Right lobe of liver (tissue), 6 donors: ENCODE data around the gene TMEM158. TPM values are rescaled to one million over a fixed set of nuclear protein-coding genes. Genes with fewer than 3 reads are reported as not detected.

Experiments
- ATAC-seq, 4 donors: fragments of 200-7000 bp; cut with Tn5 transposase; one replicate each; pipeline ENCODE4 v1.9.1; 2020; ENCODE audit warnings: mild to moderate bottlenecking in 4 of 4, moderate library complexity in 4 of 4
- DNase-seq, 3 donors: peaks; one replicate each; pipeline ENCODE4 v3.0.0-alpha.2; 2020
- H3K27ac ChIP-seq, 3 donors: fragments of 200-600 bp; one replicate each; pipeline ENCODE4 v1.8.0; 2022
- H3K27me3 ChIP-seq, 2 donors: fragments of 200-600 bp; one replicate each; pipeline ENCODE4 v1.8.0; 2022
- H3K36me3 ChIP-seq, 4 donors: fragments of 200-600 bp; sonication (generic) in 1 of 4; one replicate each; pipeline versions ENCODE4 v1.5.1 to v1.8.0; 2017 to 2022; ENCODE audit warnings: control low read depth in 1 of 4
- H3K4me1 ChIP-seq, 4 donors: fragments of 200-600 bp; sonication (generic) in 1 of 4; one replicate each; pipeline versions ENCODE4 v1.5.1 to v1.8.0; 2017 to 2022; ENCODE audit warnings: control low read depth in 1 of 4
- H3K4me3 ChIP-seq, 3 donors: fragments of 200-600 bp; one replicate each; pipeline ENCODE4 v1.8.0; 2022
- H3K9me3 ChIP-seq, 4 donors: fragments of 200-600 bp; sonication (generic) in 1 of 4; one replicate each; pipeline versions ENCODE4 v1.5.1 to v1.8.0; 2017 to 2022; ENCODE audit warnings: control low read depth in 1 of 4
- POLR2A ChIP-seq: fragments of 450-650 bp; IDR thresholded peaks from one replicate; pipeline ENCODE4 v1.6.1; 2017; ENCODE audit warnings: antibody characterized with exemption, mild to moderate bottlenecking
- WGBS: methylation state at CpG from one replicate; pipeline ENCODE4 v1.1.6; 2018; ENCODE audit warnings: low coverage, low lambda C conversion rate; ENCODE audit not compliant: insufficient coverage; ENCODE audit errors: missing lambda C conversion rate; 5-methylcytosine and 5-hydroxymethylcytosine counted together
- intact Hi-C, 2 donors: fragments of 100-400 bp; cut with DNase I; formaldehyde crosslinking; loops; one replicate each; pipeline versions ENCODE4 v1.11.2 to v1.14.1; 2022
- total RNA-seq, 6 experiments: library from RNA; depleted of rRNA in 2 of 6; stranded (reverse); fragments of >200 nt in 2 of 6; fragmentation: NEBNext Ultra II Directional in 3 of 6; extraction: Animal tissue kit (Norgen Biotek cat#: 25700) in 3 of 6; gene quantifications; one replicate each; pipeline versions ENCODE4 v1.1.0 to v1.2.4, GENCODE V29; 2016 to 2023
- TF ChIP-seq, protein P1 (sequence below), 4 donors: fragments of 200-600 bp in 3 of 4; fragments of 450-650 bp in 1 of 4; IDR thresholded peaks; one replicate each; pipeline versions ENCODE4 v1.5.1 to v1.8.0; 2016 to 2022; ENCODE audit warnings: antibody characterized with exemption in 4 of 4, mild to moderate bottlenecking in 2 of 4
- donor health status: DM: no; HTN: yes; CAD: no.
- donor health status: DM: no; HTN: no; CAD: no.
- donor health status: DM: no; HTN: no; CAD: no.
- donor health status: DM: no; HTN: yes; CAD: no.
- donor health status: DM: no; HTN: yes; CAD: no.

TMEM158 gene
- total RNA-seq, 6 experiments from 2014 or later, result 0.21 to 1.0 (median 0.57) TPM; not detected in 2

DNA sequence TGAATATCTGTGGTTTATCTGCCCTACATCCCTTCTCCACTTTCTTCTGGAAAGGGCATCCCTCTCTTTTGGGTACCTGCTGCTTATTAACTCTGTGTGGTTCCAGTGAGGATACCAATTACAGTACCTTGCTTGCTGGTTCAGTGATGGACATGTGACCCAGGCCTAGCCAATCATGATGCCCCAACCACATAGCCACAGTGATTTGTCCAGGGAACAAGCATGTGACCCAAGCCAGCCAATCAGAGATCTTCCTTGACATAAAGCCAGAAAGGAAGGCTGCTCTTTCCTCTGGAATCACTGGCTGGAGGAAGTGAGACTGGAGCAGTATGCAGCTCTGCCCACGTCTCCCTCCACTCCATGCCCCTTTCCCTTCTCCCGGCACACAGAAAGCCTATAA, 10.9 kb upstream of the TMEM158 start:
- WGBS, result 80% methylated on average over 2 of the region's 2 CpGs
- ATAC-seq (no peak), DNase-seq (no peak)
- intact Hi-C loops, result no loop called here
- Histone ChIP-seq H3K9me3 (no peaks in the 10 kb centered on the region), H3K27ac (no peak overlapping the region), H3K36me3 (no peaks in the 10 kb centered on the region), H3K27me3 (no peaks in the 10 kb centered on the region), H3K4me3 (no peak overlapping the region), H3K4me1 (no peaks in the 10 kb centered on the region)
- TF ChIP-seq POLR2A, result no peak
- TF ChIP-seq, protein P1, sequence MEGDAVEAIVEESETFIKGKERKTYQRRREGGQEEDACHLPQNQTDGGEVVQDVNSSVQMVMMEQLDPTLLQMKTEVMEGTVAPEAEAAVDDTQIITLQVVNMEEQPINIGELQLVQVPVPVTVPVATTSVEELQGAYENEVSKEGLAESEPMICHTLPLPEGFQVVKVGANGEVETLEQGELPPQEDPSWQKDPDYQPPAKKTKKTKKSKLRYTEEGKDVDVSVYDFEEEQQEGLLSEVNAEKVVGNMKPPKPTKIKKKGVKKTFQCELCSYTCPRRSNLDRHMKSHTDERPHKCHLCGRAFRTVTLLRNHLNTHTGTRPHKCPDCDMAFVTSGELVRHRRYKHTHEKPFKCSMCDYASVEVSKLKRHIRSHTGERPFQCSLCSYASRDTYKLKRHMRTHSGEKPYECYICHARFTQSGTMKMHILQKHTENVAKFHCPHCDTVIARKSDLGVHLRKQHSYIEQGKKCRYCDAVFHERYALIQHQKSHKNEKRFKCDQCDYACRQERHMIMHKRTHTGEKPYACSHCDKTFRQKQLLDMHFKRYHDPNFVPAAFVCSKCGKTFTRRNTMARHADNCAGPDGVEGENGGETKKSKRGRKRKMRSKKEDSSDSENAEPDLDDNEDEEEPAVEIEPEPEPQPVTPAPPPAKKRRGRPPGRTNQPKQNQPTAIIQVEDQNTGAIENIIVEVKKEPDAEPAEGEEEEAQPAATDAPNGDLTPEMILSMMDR (IDR thresholded peaks at IDR 0.05), result no peak

DNA sequence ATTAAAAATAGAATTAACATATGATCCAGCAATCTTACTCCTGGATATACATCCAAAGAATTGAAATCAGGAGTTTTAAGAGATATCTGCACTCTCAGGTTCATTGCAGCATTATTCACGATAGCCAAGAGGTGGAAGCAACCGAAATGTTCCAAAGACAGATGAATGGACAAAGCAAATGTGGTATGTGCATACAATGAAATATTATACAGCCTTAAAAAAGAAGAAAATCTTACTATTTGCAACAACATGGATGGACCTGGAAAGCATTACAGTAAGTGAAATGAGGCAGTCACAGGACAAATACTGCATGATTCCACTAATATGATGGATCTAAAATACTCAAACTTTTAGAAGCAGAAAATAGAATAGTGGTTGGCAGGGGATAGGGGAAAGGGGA, 9.3 kb upstream of the TMEM158 start:
- no peak overlapping the region for H3K27ac ChIP-seq
- H3K36me3 ChIP-seq, result no peaks in the 10 kb centered on the region
- TF ChIP-seq POLR2A, result no peak
- TF ChIP-seq, protein P1 (IDR thresholded peaks at IDR 0.05), result no peak
- no peak overlapping the region for H3K4me3 ChIP-seq
- DNase-seq, result no peak
- ATAC-seq, result no peak
- WGBS, result 82% methylated on average over 2 of the region's 2 CpGs
- intact Hi-C loops, result no loop called here
- H3K27me3 ChIP-seq, result no peaks in the 10 kb centered on the region
- H3K9me3 ChIP-seq, result no peaks in the 10 kb centered on the region
- no peaks in the 10 kb centered on the region for H3K4me1 ChIP-seq

DNA sequence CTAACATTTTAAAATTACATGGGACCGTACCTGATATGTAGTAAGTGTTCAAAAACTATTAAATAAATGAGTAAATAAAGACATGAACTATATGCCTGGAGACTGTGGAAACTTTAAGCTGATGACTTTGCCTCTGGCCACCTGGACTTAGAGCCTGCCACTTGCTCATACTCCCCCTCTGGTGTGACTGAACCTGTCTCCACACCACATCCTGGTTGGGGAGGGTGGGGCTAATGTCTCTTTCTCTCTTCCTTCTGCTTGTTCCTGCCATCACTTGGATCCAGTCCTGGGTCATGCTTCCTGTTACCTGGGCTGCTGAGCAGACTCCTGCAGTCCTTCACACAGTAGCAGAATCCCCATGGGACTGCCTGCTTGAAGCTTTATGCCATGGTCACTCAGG, 8.2 kb upstream of the TMEM158 start:
- no peaks in the 10 kb centered on the region for H3K36me3 ChIP-seq
- no peak for TF ChIP-seq POLR2A
- TF ChIP-seq, protein P1 (IDR thresholded peaks at IDR 0.05), result no peak
- no peaks in the 10 kb centered on the region for H3K9me3 ChIP-seq
- no peaks in the 10 kb centered on the region for H3K27me3 ChIP-seq
- no peak overlapping the region for H3K27ac ChIP-seq
- intact Hi-C loops, result no loop called here
- 60% methylated on average over 1 of the region's 1 CpG for WGBS
- no peak overlapping the region for H3K4me3 ChIP-seq
- ATAC-seq (no peak), DNase-seq (no peak)
- no peaks in the 10 kb centered on the region for H3K4me1 ChIP-seq

DNA sequence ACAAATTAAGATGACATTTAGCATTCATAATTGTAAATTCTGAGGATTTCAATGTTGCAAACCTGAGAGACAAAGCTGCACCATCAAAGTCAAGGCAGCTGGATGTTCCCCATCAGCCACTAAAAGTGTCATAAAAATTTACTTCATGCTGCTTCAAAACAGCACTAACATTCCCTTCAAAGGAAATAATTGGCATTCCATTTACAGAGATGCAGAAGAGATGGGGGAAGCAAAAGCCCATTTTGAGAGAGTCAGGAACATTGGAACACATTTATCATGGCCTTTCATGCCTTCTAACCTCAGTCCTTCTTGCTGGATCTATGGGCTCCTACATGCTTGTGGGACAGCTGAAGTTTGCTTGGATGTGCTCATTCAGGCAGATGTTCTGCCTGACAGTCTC, 6.4 kb upstream of the TMEM158 start:
- ATAC-seq, result no peak
- H3K27me3 ChIP-seq, result no peaks in the 10 kb centered on the region
- no peak overlapping the region for H3K4me3 ChIP-seq
- TF ChIP-seq, protein P1 (IDR thresholded peaks at IDR 0.05), result no peak
- no peak for TF ChIP-seq POLR2A
- DNase-seq, result no peak
- intact Hi-C loops, result no loop called here
- H3K27ac ChIP-seq, result no peak overlapping the region
- no peaks in the 10 kb centered on the region for H3K4me1 ChIP-seq
- no peaks in the 10 kb centered on the region for H3K9me3 ChIP-seq
- H3K36me3 ChIP-seq, result no peaks in the 10 kb centered on the region

DNA sequence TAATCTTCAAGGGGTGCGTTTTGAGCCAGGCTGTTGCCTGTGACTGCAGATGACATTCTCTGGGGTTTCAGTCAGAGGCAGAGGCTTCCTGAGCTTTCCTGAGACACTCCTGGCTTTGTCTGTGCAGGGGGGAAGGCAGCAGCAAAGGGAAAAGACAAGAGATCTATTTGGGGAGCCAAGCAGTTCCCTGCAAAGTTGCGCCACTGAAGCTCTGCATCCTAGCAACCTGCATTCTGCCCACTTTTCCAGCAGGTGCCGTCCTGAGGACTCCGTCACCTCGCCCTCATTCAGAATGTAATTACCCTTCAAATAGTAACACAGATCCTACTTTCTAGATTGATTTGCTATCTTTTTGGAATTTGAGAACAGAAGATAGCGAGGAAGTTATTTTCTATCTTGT, 1.9 kb upstream of the TMEM158 start:
- H3K4me3 ChIP-seq, result no peak overlapping the region
- TF ChIP-seq, protein P1 (IDR thresholded peaks at IDR 0.05), result no peak
- no peak for TF ChIP-seq POLR2A

More for the DNA sequence above, 1.9 kb upstream of the TMEM158 start:
- intact Hi-C loops, result loop anchor here (10.0 kb wide), 2 partner anchors 267 to 277 kb away; no protein-coding TSS in a partner anchor
- H3K27ac ChIP-seq, result no peak overlapping the region
- no peak for ATAC-seq
- H3K27me3 ChIP-seq, result peaks cover 0 to 8% of the 10 kb centered on the region in 2 donors
- H3K4me1 ChIP-seq, result peaks cover 0 to 5% (median 0%) of the 10 kb centered on the region in 4 donors
- WGBS, result 59% methylated on average over 5 of the region's 6 CpGs
- no peak for DNase-seq
- no peaks in the 10 kb centered on the region for H3K9me3 ChIP-seq
- H3K36me3 ChIP-seq, result no peaks in the 10 kb centered on the region
